ENCODE data around the gene TNFRSF19.

Gene TNFRSF19

GRCh38 chr13:23534090-23534489 is 36.1 kb upstream of the TNFRSF19 start:
- TF ChIP-seq PPARA (CRISPR knock-in tag; IDR thresholded peaks at IDR 0.05; ENCODE audit: borderline replicate concordance), result no peak
- TF ChIP-seq ZC3H10 (CRISPR knock-in tag; IDR thresholded peaks at IDR 0.05), result no peak
- no peak for ATAC-seq

- no peak for ATAC-seq
- TF ChIP-seq ZFP30 (CRISPR knock-in tag; IDR thresholded peaks at IDR 0.05), result no peak
- no peak for TF ChIP-seq CSRNP3 (CRISPR knock-in tag; IDR thresholded peaks at IDR 0.05)
- no peak for TF ChIP-seq ISL1 (CRISPR knock-in tag; IDR thresholded peaks at IDR 0.05)
- TF ChIP-seq ZFP3 (CRISPR knock-in tag; IDR thresholded peaks at IDR 0.05), result no peak
- no peak for TF ChIP-seq ZC3H10 (CRISPR knock-in tag; IDR thresholded peaks at IDR 0.05)
- no peak for TF ChIP-seq OSR1 (CRISPR knock-in tag; IDR thresholded peaks at IDR 0.05)
- TF ChIP-seq ZNF8 (CRISPR knock-in tag; IDR thresholded peaks at IDR 0.05), result no peak
- no peak for TF ChIP-seq ARNTL (CRISPR knock-in tag; IDR thresholded peaks at IDR 0.05; ENCODE audit: borderline replicate concordance, low read depth)
- TF ChIP-seq TOX (CRISPR knock-in tag; IDR thresholded peaks at IDR 0.05; ENCODE audit: borderline replicate concordance), result no peak
- TF ChIP-seq POU6F1 (CRISPR knock-in tag; IDR thresholded peaks at IDR 0.05; ENCODE audit: borderline replicate concordance, low read depth), result no peak
- no peak for TF ChIP-seq SNAI2 (CRISPR knock-in tag; IDR thresholded peaks at IDR 0.05)
- no peak for TF ChIP-seq GLIS3 (CRISPR knock-in tag; IDR thresholded peaks at IDR 0.05)
Measured at GRCh38 chr13:23541221-23541824, 28.9 kb upstream of the TNFRSF19 start.

GRCh38 chr13:23544668-23545067 is 25.5 kb upstream of the TNFRSF19 start:
- TF ChIP-seq RARB (CRISPR knock-in tag; IDR thresholded peaks at IDR 0.05) (no peak), ZNF70 (CRISPR knock-in tag; IDR thresholded peaks at IDR 0.05) (no peak), ZNF565 (CRISPR knock-in tag; conservative IDR thresholded peaks at IDR 0.05; ENCODE audit: low read depth) (no peak), TSHZ2 (CRISPR knock-in tag; IDR thresholded peaks at IDR 0.05) (no peak), PATZ1 (CRISPR knock-in tag; IDR thresholded peaks at IDR 0.05; ENCODE audit: borderline replicate concordance) (no peak), ZC3H10 (CRISPR knock-in tag; IDR thresholded peaks at IDR 0.05) (no peak), BACH2 (CRISPR knock-in tag; IDR thresholded peaks at IDR 0.05; ENCODE audit: borderline replicate concordance) (no peak), CSRNP3 (CRISPR knock-in tag; IDR thresholded peaks at IDR 0.05) (no peak), ESRRG (CRISPR knock-in tag; IDR thresholded peaks at IDR 0.05) (no peak), ZFP30 (CRISPR knock-in tag; IDR thresholded peaks at IDR 0.05) (no peak), PPARA (CRISPR knock-in tag; IDR thresholded peaks at IDR 0.05; ENCODE audit: borderline replicate concordance) (no peak)
- no peak for ATAC-seq
